Adipose tissue (tissue), 3 donors: ENCODE measurements around the gene DNAJB2. TPM values are rescaled to one million over a fixed set of nuclear protein-coding genes. Genes with fewer than 3 reads are reported as not detected.

Experiments
- H3K27ac ChIP-seq: one replicate; pipeline ENCODE4 v1.5.1; 2013; ENCODE audit warnings: low read depth, low read length
- WGBS, 3 donors: extraction: QIAGEN DNeasy Blood & Tissue Kit; methylation state at CpG; one replicate each; pipeline ENCODE4 v1.1.7; 2013; 5-methylcytosine and 5-hydroxymethylcytosine counted together
- polyA plus RNA-seq, 3 donors: library from polyadenylated mRNA; stranded (reverse); fragments of 200-250 nt; gene quantifications; one replicate each; pipeline ENCODE4 v1.2.3, GENCODE V29; 2013
- donor health status: healthy with polysubstance abuse.
- donor health status: Bipolar disorder and iron deficiency.
- donor health status: healthy.

DNAJB2 gene
- polyA plus RNA-seq, 3 donors = 51.6 to 78.9 (median 68.9) TPM

GRCh38 chr2:219279916-219280516, 850 bp downstream of the DNAJB2 start:
- no peak overlapping the region for H3K27ac ChIP-seq
- 35 to 50% (median 47%) methylated on average over 12 of the region's 12 CpGs for WGBS, 3 donors

- whole genome bisulfite sequencing, 3 donors = 92 to 95% (median 94%) methylated on average over 4 of the region's 4 CpGs
- no peak overlapping the region for H3K27ac ChIP-seq
Observed at GRCh38 chr2:219280651-219281050, 1.5 kb downstream of the DNAJB2 start.

GRCh38 chr2:219281588-219281987, 2.4 kb downstream of the DNAJB2 start:
- 77 to 91% (median 89%) methylated on average over 8 of the region's 8 CpGs for WGBS, 3 donors
- H3K27ac ChIP-seq = no peak overlapping the region

- H3K27ac ChIP-seq = no peak overlapping the region
- WGBS, 3 donors = 85 to 87% (median 86%) methylated on average over 5 of the region's 5 CpGs
Observed at GRCh38 chr2:219282375-219282774, 3.2 kb downstream of the DNAJB2 start.

GRCh38 chr2:219282943-219283581, 3.9 kb downstream of the DNAJB2 start:
- no peak overlapping the region for H3K27ac ChIP-seq
- WGBS, 3 donors = 85 to 91% (median 89%) methylated on average over 17 of the region's 17 CpGs

GRCh38 chr2:219284501-219285372, 5.6 kb downstream of the DNAJB2 start:
- H3K27ac ChIP-seq = no peak overlapping the region
- WGBS, 3 donors = 86 to 93% (median 88%) methylated on average over 16 of the region's 16 CpGs

- H3K27ac ChIP-seq = no peak overlapping the region
- 75 to 84% (median 81%) methylated on average over 12 of the region's 12 CpGs for WGBS, 3 donors
Observed at GRCh38 chr2:219285373-219285735, 6.2 kb downstream of the DNAJB2 start.

- 66 to 70% (median 67%) methylated on average over 17 of the region's 17 CpGs for WGBS, 3 donors
- H3K27ac ChIP-seq = no peak overlapping the region
Observed at GRCh38 chr2:219285894-219286425, 6.8 kb downstream of the DNAJB2 start.

GRCh38 chr2:219286436-219287115, 7.4 kb downstream of the DNAJB2 start:
- H3K27ac ChIP-seq = peak overlapping the region; percentile 1
- WGBS, 3 donors = 65 to 77% (median 75%) methylated on average over 12 of the region's 12 CpGs

- H3K27ac ChIP-seq = peak overlapping the region; percentile 1
- WGBS, 3 donors = 91 to 92% (median 92%) methylated on average over 6 of the region's 6 CpGs
Observed at GRCh38 chr2:219287116-219287440, 7.9 kb downstream of the DNAJB2 start.

- 80 to 83% (median 81%) methylated on average over 10 of the region's 10 CpGs for WGBS, 3 donors
- H3K27ac ChIP-seq = no peak overlapping the region
Observed at GRCh38 chr2:219287580-219288265, 8.6 kb downstream of the DNAJB2 start.

GRCh38 chr2:219289195-219289536, 10.0 kb downstream of the DNAJB2 start:
- 65 to 73% (median 71%) methylated on average over 6 of the region's 6 CpGs for WGBS, 3 donors
- no peak overlapping the region for H3K27ac ChIP-seq

- 46 to 53% (median 46%) methylated on average over 16 of the region's 16 CpGs for WGBS, 3 donors
Observed at GRCh38 chr2:219289537-219290361, 10.6 kb downstream of the DNAJB2 start.

GRCh38 chr2:219290381-219291171, 11.4 kb downstream of the DNAJB2 start:
- no peak overlapping the region for H3K27ac ChIP-seq

More at GRCh38 chr2:219289537-219290361, 10.6 kb downstream of the DNAJB2 start:
- H3K27ac ChIP-seq = no peak overlapping the region

GRCh38 chr2:219291394-219291793, 12.2 kb downstream of the DNAJB2 start:
- no peak overlapping the region for H3K27ac ChIP-seq
- WGBS, 3 donors = 73 to 79% (median 75%) methylated on average over 7 of the region's 7 CpGs

More at GRCh38 chr2:219290381-219291171, 11.4 kb downstream of the DNAJB2 start:
- WGBS, 3 donors = 83 to 89% (median 89%) methylated on average over 15 to 16 of the region's 16 CpGs

GRCh38 chr2:219291910-219292490, 12.8 kb downstream of the DNAJB2 start:
- H3K27ac ChIP-seq = no peak overlapping the region
- 76 to 80% (median 78%) methylated on average over 4 of the region's 4 CpGs for WGBS, 3 donors
